ENCODE data around the gene EIF4E1B.

The EIF4E1B gene

GRCh38 chr5:176658007-176658599 is 27.6 kb downstream of the EIF4E1B start:
- no peak overlapping the region for H3K4me3 ChIP-seq (ENCODE audit: low read depth, low read length)

GRCh38 chr5:176658817-176659511 is 28.5 kb downstream of the EIF4E1B start:
- TF ChIP-seq CTCF (IDR thresholded peaks at IDR 0.05; ENCODE audit: low read depth, low read length): no peak
- H3K4me3 ChIP-seq (ENCODE audit: low read depth, low read length): no peak overlapping the region

More at GRCh38 chr5:176658007-176658599, 27.6 kb downstream of the EIF4E1B start:
- TF ChIP-seq CTCF (IDR thresholded peaks at IDR 0.05; ENCODE audit: low read depth, low read length): peak; percentile 90

GRCh38 chr5:176659512-176659839 is 29.0 kb downstream of the EIF4E1B start:
- no peak overlapping the region for H3K4me3 ChIP-seq (ENCODE audit: low read depth, low read length)
- no peak for TF ChIP-seq CTCF (IDR thresholded peaks at IDR 0.05; ENCODE audit: low read depth, low read length)

- TF ChIP-seq CTCF (IDR thresholded peaks at IDR 0.05; ENCODE audit: low read depth, low read length): no peak
- no peak overlapping the region for H3K4me3 ChIP-seq (ENCODE audit: low read depth, low read length)
Measured at GRCh38 chr5:176659860-176660461, 29.5 kb downstream of the EIF4E1B start.

GRCh38 chr5:176660530-176660859 is 30.0 kb downstream of the EIF4E1B start:
- H3K4me3 ChIP-seq (ENCODE audit: low read depth, low read length): no peak overlapping the region
- no peak for TF ChIP-seq CTCF (IDR thresholded peaks at IDR 0.05; ENCODE audit: low read depth, low read length)

GRCh38 chr5:176660860-176661641 is 30.6 kb downstream of the EIF4E1B start:
- peak; percentile 88 for TF ChIP-seq CTCF (IDR thresholded peaks at IDR 0.05; ENCODE audit: low read depth, low read length)

GRCh38 chr5:176661676-176662075 is 31.2 kb downstream of the EIF4E1B start:
- no peak overlapping the region for H3K4me3 ChIP-seq (ENCODE audit: low read depth, low read length)
- no peak for TF ChIP-seq CTCF (IDR thresholded peaks at IDR 0.05; ENCODE audit: low read depth, low read length)

More at GRCh38 chr5:176660860-176661641, 30.6 kb downstream of the EIF4E1B start:
- H3K4me3 ChIP-seq (ENCODE audit: low read depth, low read length): no peak overlapping the region
